OCI-LY1 (cell line): ENCODE data around the gene TPH1.

ENCODE experiments used
- H2AFZ ChIP-seq: fragments of 200-600 bp; sonication (generic), shearing (Covaris generic); 2 replicates; pipeline ENCODE4 v1.6.0; 2014; ENCODE audit warnings: antibody characterized with exemption, mild to moderate bottlenecking, low read length
- H3F3A ChIP-seq: fragments of 200-600 bp; sonication (generic), shearing (Covaris generic); 2 replicates; pipeline ENCODE4 v1.6.0; 2014; ENCODE audit warnings: mild to moderate bottlenecking, antibody characterized with exemption, low read length, moderate library complexity; ENCODE audit not compliant: insufficient read depth
- H3K27ac ChIP-seq: fragments of 200-600 bp; sonication (generic); 2 replicates; pipeline ENCODE4 v1.5.1; 2014; ENCODE audit warnings: low read length, mixed run types, mild to moderate bottlenecking, low read depth; ENCODE audit not compliant: poor library complexity, severe bottlenecking
- H3K27me3 ChIP-seq: fragments of 200-600 bp; sonication (generic); 2 replicates; pipeline ENCODE4 v1.6.0; 2014; ENCODE audit warnings: antibody characterized with exemption, mild to moderate bottlenecking, low read length, moderate library complexity; ENCODE audit not compliant: insufficient read depth
- H3K36me3 ChIP-seq: fragments of 200-600 bp; sonication (generic); 2 replicates; pipeline ENCODE4 v1.6.1; 2014; ENCODE audit warnings: mild to moderate bottlenecking, antibody characterized with exemption, low read length, moderate library complexity, mixed read lengths; ENCODE audit not compliant: insufficient read depth
- H3K4me1 ChIP-seq: fragments of 200-600 bp; sonication (generic); 2 replicates; pipeline ENCODE4 v1.5.1; 2014; ENCODE audit warnings: mild to moderate bottlenecking, low read length, moderate library complexity; ENCODE audit not compliant: insufficient read depth, severe bottlenecking
- H3K4me2 ChIP-seq: fragments of 200-600 bp; sonication (generic), shearing (Covaris generic); 2 replicates; pipeline ENCODE4 v1.6.1; 2014; ENCODE audit warnings: low read length
- H3K4me3 ChIP-seq: fragments of 200-600 bp; sonication (generic); 2 replicates; pipeline ENCODE4 v1.5.1; 2014; ENCODE audit warnings: low read length, low read depth, mild to moderate bottlenecking, mixed read lengths; ENCODE audit not compliant: poor library complexity, severe bottlenecking
- H3K79me2 ChIP-seq: fragments of 200-600 bp; shearing (Covaris generic); 2 replicates; pipeline ENCODE4 v1.6.1; 2016; ENCODE audit warnings: mixed run types, low read length, mixed read lengths; ENCODE audit not compliant: insufficient read depth
- H3K9ac ChIP-seq: fragments of 200-600 bp; sonication (generic), shearing (Covaris generic); 2 replicates; pipeline ENCODE4 v1.6.1; 2014; ENCODE audit warnings: mild to moderate bottlenecking, low read length, mixed read lengths
- H3K9me2 ChIP-seq: fragments of 200-600 bp; sonication (generic), shearing (Covaris generic); 2 replicates; pipeline ENCODE4 v1.6.1; 2014; ENCODE audit warnings: low read depth, mild to moderate bottlenecking, low read length, mixed read lengths
- H3K9me3 ChIP-seq: fragments of 200-600 bp; shearing (Covaris generic); 2 replicates; pipeline ENCODE4 v1.6.1; 2014; ENCODE audit warnings: low read length, mixed read lengths
- H4K20me1 ChIP-seq: fragments of 200-600 bp; sonication (generic), shearing (Covaris generic); 2 replicates; pipeline ENCODE4 v1.6.0; 2016; ENCODE audit warnings: mild to moderate bottlenecking, low read length; ENCODE audit not compliant: insufficient read depth
- CTCF ChIP-seq: fragments of 200-600 bp; sonication (generic), shearing (Covaris generic); IDR thresholded peaks from 2 replicates; pipeline ENCODE4 v1.5.1; 2017; ENCODE audit warnings: mild to moderate bottlenecking, antibody characterized with exemption, low read length, moderate library complexity, mixed read lengths
- EZH2 ChIP-seq: fragments of 200-600 bp; sonication (generic), shearing (Covaris generic); IDR thresholded peaks from 2 replicates; pipeline ENCODE4 v1.8.0; 2017; ENCODE audit warnings: borderline replicate concordance, mixed run types, mild to moderate bottlenecking, antibody characterized with exemption, low read length, moderate library complexity, mixed read lengths

TPH1 gene

GRCh38 chr11:18010977-18011586 lies 35.0 kb downstream of the TPH1 start:
- Histone ChIP-seq H3K4me1 (peaks cover 28% of the 10 kb centered on the region), H3F3A (no peaks in the 10 kb centered on the region), H3K79me2 (no peaks in the 10 kb centered on the region), H3K4me2 (peak overlapping the region; percentile 91), H4K20me1 (no peaks in the 10 kb centered on the region), H3K27ac (peak overlapping the region; percentile 45), H3K9me2 (no peaks in the 10 kb centered on the region), H3K9ac (peak overlapping the region; percentile 77; the same call in 1 of the 2 replicates), H3K4me3 (peak overlapping the region; percentile 78), H3K9me3 (no peaks in the 10 kb centered on the region), H2AFZ (no peak overlapping the region), H3K27me3 (no peaks in the 10 kb centered on the region), H3K36me3 (peaks cover 13% of the 10 kb centered on the region; the same call in 1 of the 2 replicates)
- TF ChIP-seq CTCF: no peak
- TF ChIP-seq EZH2: no peak

GRCh38 chr11:18010121-18010670 lies 35.9 kb downstream of the TPH1 start:
- Histone ChIP-seq H3K27me3 (no peaks in the 10 kb centered on the region), H2AFZ (no peak overlapping the region)

GRCh38 chr11:18005376-18006129 lies 40.5 kb downstream of the TPH1 start:
- no peaks in the 10 kb centered on the region for H3K9me2 ChIP-seq
- H3K4me3 ChIP-seq: no peak overlapping the region
- no peak overlapping the region for H3K9ac ChIP-seq
- H2AFZ ChIP-seq: no peak overlapping the region
- H3K4me1 ChIP-seq: peaks cover 1% of the 10 kb centered on the region
- no peaks in the 10 kb centered on the region for H3K79me2 ChIP-seq
- H3K27ac ChIP-seq: no peak overlapping the region
- H3K9me3 ChIP-seq: no peaks in the 10 kb centered on the region
- H3F3A ChIP-seq: no peaks in the 10 kb centered on the region
- H3K27me3 ChIP-seq: no peaks in the 10 kb centered on the region
- H3K4me2 ChIP-seq: no peak overlapping the region
- no peaks in the 10 kb centered on the region for H4K20me1 ChIP-seq
- peaks cover 59% of the 10 kb centered on the region for H3K36me3 ChIP-seq
- TF ChIP-seq EZH2 (no peak), CTCF (no peak)

More at GRCh38 chr11:18010121-18010670, 35.9 kb downstream of the TPH1 start:
- Histone ChIP-seq H3K27ac (peak overlapping the region; percentile 45), H3K9ac (no peak overlapping the region), H3K4me2 (no peak overlapping the region), H4K20me1 (no peaks in the 10 kb centered on the region), H3K9me3 (no peaks in the 10 kb centered on the region), H3F3A (no peaks in the 10 kb centered on the region), H3K79me2 (no peaks in the 10 kb centered on the region), H3K4me1 (peaks cover 28% of the 10 kb centered on the region), H3K4me3 (no peak overlapping the region), H3K36me3 (peaks cover 20% of the 10 kb centered on the region; the same call in 1 of the 2 replicates), H3K9me2 (no peaks in the 10 kb centered on the region)
- TF ChIP-seq CTCF: peak; percentile 40; the same call in 1 of the 2 replicates
- no peak for TF ChIP-seq EZH2
